Mammary epithelial cell (primary cell): ENCODE data around the gene FHIP1B.

Source experiments
- CTCF ChIP-seq, 2 donors: IDR thresholded peaks in 1 of 2; conservative IDR thresholded peaks in 1 of 2; 2 replicates each; pipeline ENCODE4 v1.5.1; 2011 to 2012; ENCODE audit warnings: inconsistent platforms in 2 of 2, low read length in 2 of 2, mild to moderate bottlenecking in 2 of 2, control low read depth in 1 of 2, low read depth in 1 of 2; ENCODE audit not compliant: insufficient read depth in 1 of 2; ENCODE audit errors: extremely low read depth in 1 of 2
- EZH2 ChIP-seq: IDR thresholded peaks from 2 replicates; pipeline ENCODE4 v1.6.1; 2012; ENCODE audit warnings: low read length, inconsistent platforms, borderline replicate concordance

GRCh38 chr11:6216501-6216900 is 17.9 kb downstream of the FHIP1B start:
- TF ChIP-seq CTCF (conservative IDR thresholded peaks at IDR 0.05 in 1 of 2, IDR thresholded peaks at IDR 0.05 in 1 of 2; ENCODE audit: extremely low read depth in 1 of 2, insufficient read depth in 1 of 2, low read depth in 1 of 2, low read length in 2 of 2) (no peak), EZH2 (no peak)
